Large intestine (tissue), 3 donors: Measurements from ENCODE around the gene CASTOR1. TPM values are rescaled to one million over a fixed set of nuclear protein-coding genes. Genes with fewer than 3 reads are reported as not detected.

Experiments
- DNase-seq, 2 donors: peaks; one replicate each; pipeline versions ENCODE4 v3.0.0 to v3.0.0-alpha.2; 2013
- H3K27ac ChIP-seq: one replicate; pipeline ENCODE4 v1.5.1; 2013; ENCODE audit warnings: low read length
- H3K27me3 ChIP-seq: 2 replicates; pipeline ENCODE4 v1.6.1; 2013; ENCODE audit warnings: low read length; ENCODE audit not compliant: control insufficient read depth, insufficient read depth
- H3K36me3 ChIP-seq: 2 replicates; pipeline ENCODE4 v1.6.1; 2013; ENCODE audit warnings: low read length; ENCODE audit not compliant: control insufficient read depth, insufficient read depth
- H3K4me1 ChIP-seq: one replicate; pipeline ENCODE4 v1.6.1; 2013; ENCODE audit warnings: low read length; ENCODE audit not compliant: control insufficient read depth, insufficient read depth
- H3K4me3 ChIP-seq: one replicate; pipeline ENCODE4 v1.5.1; 2013; ENCODE audit warnings: low read length
- H3K9me3 ChIP-seq: one replicate; pipeline ENCODE4 v1.6.1; 2013; ENCODE audit warnings: mild to moderate bottlenecking, low read depth, low read length, moderate library complexity; ENCODE audit not compliant: control insufficient read depth
- WGBS: methylation state at CpG from one replicate; pipeline ENCODE4 v1.1.5; 2013; ENCODE audit warnings: low lambda C conversion rate; ENCODE audit not compliant: insufficient coverage; 5-methylcytosine and 5-hydroxymethylcytosine counted together
- polyA plus RNA-seq: library from polyadenylated mRNA; unstranded; fragments of 120-200 nt; gene quantifications from one replicate; pipeline ENCODE4 v1.2.1, GENCODE V29; 2013

The CASTOR1 gene
- polyA plus RNA-seq, 1 donor: 7.0 TPM

DNA sequence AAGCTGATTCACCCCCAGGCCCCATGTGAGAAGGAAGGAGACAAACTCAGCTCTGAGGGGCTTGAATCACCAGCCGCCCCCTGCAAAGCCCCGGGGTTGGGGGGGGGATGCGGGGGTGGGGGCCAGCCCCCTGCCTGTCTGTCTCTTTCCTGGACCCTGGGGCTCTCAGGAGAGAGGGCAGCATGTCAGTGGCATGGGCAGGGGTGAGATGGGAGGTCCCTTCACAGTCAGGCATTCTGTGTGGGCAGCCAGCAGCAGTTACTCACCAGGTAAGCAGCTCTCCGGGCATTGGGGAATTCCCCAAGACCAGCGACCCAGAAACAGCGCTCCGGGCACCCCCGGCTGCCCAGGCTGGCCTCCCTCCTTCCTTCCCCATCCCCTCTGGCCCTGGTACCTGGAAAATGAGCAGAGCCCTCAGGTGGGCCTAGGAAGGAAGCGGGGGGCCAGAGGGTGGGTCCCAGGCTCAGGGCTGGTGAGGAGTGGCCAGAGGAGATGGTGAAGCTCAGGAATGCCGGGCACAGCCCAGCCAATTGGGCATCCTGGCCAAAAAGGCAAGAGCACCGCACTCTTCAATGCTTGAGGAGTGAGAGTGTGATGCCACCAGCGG, 38.5 kb downstream of the CASTOR1 start:
- Histone ChIP-seq H3K4me1 (peaks cover 67% of the 10 kb centered on the region), H3K36me3 (peaks cover 11% of the 10 kb centered on the region), H3K9me3 (no peaks in the 10 kb centered on the region), H3K27me3 (peaks cover 3% of the 10 kb centered on the region), H3K4me3 (no peak overlapping the region), H3K27ac (no peak overlapping the region)
- WGBS: no CpG with 5 or more reads among the region's 12 CpGs
- DNase-seq: no peak

DNA sequence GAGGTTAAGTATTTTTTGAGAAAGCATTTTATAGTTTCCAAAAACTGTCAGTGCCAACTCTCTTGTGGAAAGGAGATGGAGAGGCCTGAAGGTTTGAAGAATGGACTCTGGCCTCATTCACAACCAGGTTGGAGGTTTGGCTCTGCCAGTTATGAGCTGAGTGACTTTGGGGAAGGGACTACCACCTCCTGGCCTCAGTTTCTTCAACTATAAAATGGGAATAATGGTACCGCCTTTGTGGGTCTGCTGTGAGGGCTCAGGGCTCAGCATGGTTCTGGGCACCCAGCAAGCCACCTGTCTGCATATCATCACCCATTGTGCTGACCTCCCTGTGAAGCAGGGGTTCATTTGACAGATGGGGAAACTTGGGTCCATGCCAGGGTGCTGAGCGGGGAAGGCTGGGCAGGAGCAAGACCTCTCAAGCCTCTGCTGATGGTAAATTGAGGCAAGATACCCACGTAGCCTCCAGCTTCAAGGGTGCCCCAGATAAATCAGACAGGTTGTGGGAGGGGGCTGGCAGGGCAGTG, 39.2 kb downstream of the CASTOR1 start:
- no peak for DNase-seq
- Histone ChIP-seq H3K27ac (no peak overlapping the region), H3K4me1 (peaks cover 71% of the 10 kb centered on the region), H3K36me3 (peaks cover 11% of the 10 kb centered on the region), H3K4me3 (no peak overlapping the region), H3K9me3 (no peaks in the 10 kb centered on the region), H3K27me3 (peaks cover 5% of the 10 kb centered on the region)
- no CpG with 5 or more reads among the region's 3 CpGs for WGBS

DNA sequence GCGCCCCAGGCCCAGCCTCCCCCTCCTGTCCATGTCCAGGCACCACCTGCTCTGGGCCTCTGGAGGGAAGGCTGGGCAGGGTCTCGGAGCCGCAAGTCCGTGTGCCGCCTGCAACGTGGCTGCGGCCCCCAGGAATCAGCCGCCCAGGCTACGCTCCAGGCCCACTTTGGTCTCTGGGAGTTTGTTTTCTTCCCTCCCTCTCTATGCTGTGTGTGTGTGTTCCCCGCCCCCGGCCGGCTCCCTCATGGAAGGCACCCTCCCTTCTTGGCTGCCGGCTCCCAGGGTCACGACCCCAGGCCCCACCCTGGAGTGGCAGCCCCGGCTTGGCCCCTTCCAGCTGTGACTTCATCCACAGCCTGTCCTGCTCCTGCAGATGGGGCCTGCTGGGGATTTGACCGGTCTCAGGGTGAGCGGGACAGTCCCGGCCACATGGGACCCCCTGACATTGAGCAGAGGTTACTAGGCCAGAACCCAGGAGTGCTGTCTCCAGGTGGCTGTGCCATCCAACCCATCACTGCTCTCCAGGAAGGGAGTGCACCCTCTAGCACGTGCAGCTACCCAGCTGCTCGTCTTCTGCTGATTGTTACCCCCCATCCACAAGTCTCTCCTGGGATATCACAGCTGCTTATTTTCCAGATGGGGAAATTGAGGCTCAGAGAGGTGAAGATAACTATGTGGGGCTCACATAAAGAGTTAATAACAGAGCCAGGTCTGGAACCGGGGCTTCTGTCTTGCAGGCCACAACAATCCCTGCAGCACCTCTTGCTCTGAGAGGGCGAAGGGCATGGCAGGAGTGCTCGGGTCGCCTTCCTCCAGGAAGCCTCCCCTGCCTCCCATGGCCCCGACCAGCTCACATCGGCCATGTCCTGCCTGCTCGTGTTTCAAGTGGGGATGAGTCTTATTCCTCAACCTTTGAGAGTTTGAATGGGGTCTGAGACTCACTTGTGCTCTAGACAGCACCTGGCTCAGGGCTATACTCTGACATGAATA, 40.0 kb downstream of the CASTOR1 start:
- no CpG with 5 or more reads among the region's 27 CpGs for WGBS
- Histone ChIP-seq H3K4me1 (peaks cover 66% of the 10 kb centered on the region), H3K9me3 (no peaks in the 10 kb centered on the region), H3K27me3 (peaks cover 5% of the 10 kb centered on the region), H3K4me3 (no peak overlapping the region), H3K36me3 (peaks cover 10% of the 10 kb centered on the region), H3K27ac (peak overlapping the region; percentile 1)
- DNase-seq: peak in 1 of 2 donors; percentile 55

DNA sequence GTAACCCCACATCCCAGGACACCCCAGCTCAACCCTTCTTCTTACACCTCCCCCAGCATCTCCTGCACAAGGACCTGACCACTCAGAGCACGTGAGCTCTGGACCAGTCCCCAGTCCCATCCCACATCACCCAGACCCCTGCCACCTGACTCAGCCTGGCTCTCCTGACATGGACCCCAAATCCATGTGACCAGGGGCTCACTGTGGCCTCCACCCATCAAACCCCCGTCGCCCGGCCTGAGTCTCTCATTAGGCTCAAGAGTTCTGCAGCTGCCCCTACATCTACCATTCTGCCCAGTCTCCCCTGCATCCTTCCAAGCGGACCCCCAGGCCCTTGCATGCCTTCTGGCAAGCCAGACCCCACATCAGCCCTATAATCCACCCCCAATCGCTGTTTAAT, 40.8 kb downstream of the CASTOR1 start:
- DNase-seq: no peak
- H3K4me1 ChIP-seq: peaks cover 57% of the 10 kb centered on the region
- H3K27me3 ChIP-seq: peaks cover 5% of the 10 kb centered on the region
- H3K4me3 ChIP-seq: no peak overlapping the region
- H3K27ac ChIP-seq: peak overlapping the region; percentile 82
- H3K36me3 ChIP-seq: peaks cover 18% of the 10 kb centered on the region
- H3K9me3 ChIP-seq: no peaks in the 10 kb centered on the region
- no CpG with 5 or more reads among the region's 6 CpGs for WGBS

DNA sequence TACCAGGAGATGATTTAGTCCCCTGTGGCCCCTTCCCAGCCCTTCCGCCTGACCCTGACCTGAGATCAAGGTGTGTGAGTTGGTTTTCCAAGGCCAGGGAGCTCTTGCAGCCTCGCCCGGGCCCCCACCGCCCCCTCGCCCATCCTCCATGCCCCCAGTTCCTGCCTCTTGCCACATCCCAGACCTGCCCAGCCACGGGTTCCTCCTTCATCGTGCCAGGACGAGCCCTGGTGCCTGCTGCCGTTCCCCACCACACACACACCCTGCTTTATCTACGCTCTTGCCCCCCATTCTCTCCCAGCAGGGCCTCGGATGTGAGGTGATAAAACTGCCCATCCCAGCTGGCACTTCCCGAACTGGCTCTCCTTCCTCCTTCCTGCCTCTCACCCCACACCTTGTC, 41.3 kb downstream of the CASTOR1 start:
- no peak for DNase-seq
- Histone ChIP-seq H3K36me3 (peaks cover 23% of the 10 kb centered on the region), H3K27me3 (peaks cover 5% of the 10 kb centered on the region), H3K27ac (peak overlapping the region; percentile 82), H3K4me1 (peaks cover 52% of the 10 kb centered on the region), H3K4me3 (no peak overlapping the region), H3K9me3 (no peaks in the 10 kb centered on the region)
- WGBS: no CpG with 5 or more reads among the region's 12 CpGs

DNA sequence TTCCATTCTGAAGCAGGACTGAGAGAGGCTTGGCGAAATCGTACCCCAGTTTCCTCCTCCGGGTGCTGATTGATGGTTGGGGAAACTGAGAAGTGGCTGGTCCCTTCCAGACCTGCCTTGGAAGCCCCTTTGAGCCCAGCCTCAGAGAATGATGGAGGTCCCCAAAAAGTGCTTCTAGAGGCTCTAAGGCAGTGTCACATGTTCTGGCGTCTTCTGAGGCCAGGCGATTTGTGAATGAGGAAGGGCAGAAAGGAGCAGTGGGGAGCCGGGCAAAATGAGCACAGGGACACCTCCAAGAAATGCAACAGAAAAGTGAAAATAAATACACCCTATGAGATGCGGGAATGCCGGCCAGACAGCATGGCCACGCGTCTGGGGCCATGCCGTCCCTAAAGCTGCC, 41.7 kb downstream of the CASTOR1 start:
- Histone ChIP-seq H3K27ac (peak overlapping the region; percentile 82), H3K27me3 (peaks cover 5% of the 10 kb centered on the region), H3K4me3 (no peak overlapping the region), H3K9me3 (no peaks in the 10 kb centered on the region), H3K36me3 (peaks cover 23% of the 10 kb centered on the region), H3K4me1 (peaks cover 48% of the 10 kb centered on the region)
- DNase-seq: no peak
- no CpG with 5 or more reads among the region's 11 CpGs for WGBS

DNA sequence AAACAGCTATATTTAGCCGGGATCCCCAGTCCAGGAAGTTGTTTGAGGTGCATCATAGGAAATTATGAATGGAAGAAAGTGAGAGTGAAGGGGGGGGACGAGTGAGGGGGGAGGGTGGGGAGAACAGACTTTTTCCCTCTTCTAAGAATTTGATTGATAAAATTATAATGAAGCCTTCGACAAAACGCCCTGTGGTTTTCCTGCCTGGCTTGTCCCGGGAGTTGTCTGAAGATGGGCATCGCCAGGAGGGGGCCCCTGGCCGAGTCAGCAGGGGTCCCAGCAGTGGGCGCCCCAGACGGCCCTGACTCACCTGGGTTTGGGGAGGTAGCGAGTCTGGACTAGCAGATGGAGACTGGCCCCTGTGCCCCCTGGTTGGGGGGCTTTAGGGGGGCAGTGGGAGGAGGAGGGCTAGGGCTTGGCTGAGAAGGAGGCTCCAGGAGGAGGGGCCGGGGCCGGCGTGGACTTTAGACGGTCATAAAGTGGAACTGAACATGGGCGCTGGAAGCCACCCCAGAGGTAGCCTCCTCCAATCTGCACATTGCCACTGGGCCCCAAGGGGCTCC, 42.4 kb downstream of the CASTOR1 start:
- peak; percentile 75 to 94 for DNase-seq
- WGBS: no CpG with 5 or more reads among the region's 15 CpGs
- Histone ChIP-seq H3K9me3 (no peaks in the 10 kb centered on the region), H3K36me3 (peaks cover 28% of the 10 kb centered on the region), H3K27me3 (peaks cover 5% of the 10 kb centered on the region), H3K4me3 (peak overlapping the region; percentile 45), H3K4me1 (peaks cover 47% of the 10 kb centered on the region), H3K27ac (peak overlapping the region; percentile 82)

DNA sequence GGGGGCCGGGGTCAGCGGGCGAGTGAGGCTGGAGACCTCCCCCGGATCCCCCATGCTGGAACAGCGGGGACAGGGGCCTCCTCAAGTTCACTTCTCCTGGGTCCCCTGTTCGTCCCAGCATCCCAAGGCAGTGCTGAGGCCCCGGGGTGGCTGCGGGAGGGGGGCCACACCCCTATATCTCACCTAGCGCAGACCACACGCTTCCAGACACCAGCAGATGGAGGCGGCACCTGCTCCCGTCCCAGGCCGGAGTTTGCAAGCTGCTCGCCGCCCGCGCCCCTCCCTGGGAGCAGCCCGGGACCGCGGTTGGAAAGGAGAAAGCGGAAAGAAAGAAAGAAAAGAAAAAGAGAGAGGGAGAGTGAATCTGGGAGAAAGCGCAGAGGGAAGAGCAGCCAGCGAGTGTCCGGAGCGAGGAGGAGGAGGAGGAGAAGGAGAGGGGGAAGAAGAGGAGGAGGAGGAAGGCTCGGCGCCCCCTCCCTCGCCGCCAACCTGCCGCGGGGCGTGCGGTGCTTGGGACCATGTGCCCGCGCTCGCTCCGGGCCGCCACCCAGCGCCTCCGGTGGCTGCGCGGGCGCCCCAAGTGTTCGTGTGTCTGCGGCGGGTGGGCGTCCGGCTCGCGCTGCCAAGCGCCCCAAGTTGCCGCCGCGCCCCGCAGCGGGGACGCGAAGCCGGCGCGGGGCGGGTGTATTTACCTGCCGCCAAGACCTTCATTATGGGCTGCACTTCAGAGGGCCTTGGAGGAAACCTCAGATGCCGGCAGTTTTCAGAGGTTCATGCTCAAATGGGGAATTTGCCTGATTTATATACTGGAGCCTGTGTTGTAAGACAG, 43.1 kb downstream of the CASTOR1 start, which contains the start of gene LIF:
Gene LIF, minus strand, starts transcription at position 775 of the 829 bp plus-strand sequence. Its CDS starts 64 bp downstream, at position 711.
- H3K9me3 ChIP-seq: no peaks in the 10 kb centered on the region
- 0% methylated on average over 9 of the region's 64 CpGs for WGBS
- H3K4me3 ChIP-seq: peak within 1 kb of the TSS; percentile 46
- DNase-seq: peak in 1 of 2 donors; percentile 67
- H3K4me1 ChIP-seq: peaks cover 47% of the 10 kb centered on the region
- peaks cover 5% of the 10 kb centered on the region for H3K27me3 ChIP-seq
- peaks cover 29% of the 10 kb centered on the region for H3K36me3 ChIP-seq
- H3K27ac ChIP-seq: peak within 1 kb of the TSS; percentile 82

DNA sequence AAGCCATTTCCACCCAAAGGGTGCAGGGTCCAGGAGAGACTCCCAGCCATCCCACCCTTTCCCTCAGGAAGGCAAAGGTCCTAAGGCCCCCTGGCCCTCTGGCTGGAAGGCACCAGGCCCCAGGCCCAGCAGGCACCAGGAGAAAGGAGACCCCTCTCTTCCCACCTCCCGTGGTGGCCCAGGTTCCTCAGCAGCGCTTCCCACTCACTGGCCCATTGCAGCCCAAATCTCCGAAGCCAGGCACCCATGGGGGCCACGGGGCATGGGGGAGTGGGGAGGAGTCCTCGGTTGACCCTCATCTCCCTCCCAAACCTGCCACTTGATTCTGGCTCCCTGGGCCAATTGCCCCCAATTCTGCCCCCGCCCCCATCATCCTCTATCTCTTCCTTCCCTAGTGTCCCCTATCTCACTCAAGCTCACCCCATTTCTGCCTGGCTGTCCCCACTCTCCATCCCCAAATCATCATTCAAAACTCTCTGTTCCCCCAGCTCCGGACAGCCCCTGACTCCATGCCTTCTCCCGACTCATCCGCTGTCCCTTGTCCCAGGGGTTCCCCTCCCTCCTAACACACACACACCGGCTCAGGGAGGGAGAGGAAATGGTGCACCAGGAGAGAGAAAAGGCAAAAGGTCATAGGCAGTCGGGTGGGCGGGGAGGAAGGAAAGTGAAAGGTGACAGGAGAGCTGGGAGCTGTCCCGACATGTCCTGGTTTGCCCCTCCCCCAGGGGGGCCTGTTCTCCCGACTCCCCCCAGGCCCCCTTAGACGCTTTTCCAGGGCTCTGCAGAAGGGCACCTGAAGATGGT, 43.9 kb downstream of the CASTOR1 start:
- Histone ChIP-seq H3K4me1 (peaks cover 46% of the 10 kb centered on the region), H3K27me3 (peaks cover 5% of the 10 kb centered on the region), H3K36me3 (peaks cover 35% of the 10 kb centered on the region), H3K9me3 (no peaks in the 10 kb centered on the region), H3K27ac (no peak overlapping the region), H3K4me3 (peak overlapping the region; percentile 46)
- WGBS: 80% methylated on average over 1 of the region's 15 CpGs
- DNase-seq: peak in 1 of 2 donors; percentile 63
